Measurements from ENCODE around the gene TTLL3.

- TF ChIP-seq CTCF (IDR thresholded peaks at IDR 0.05): no peak
- TF ChIP-seq POLR2A (IDR thresholded peaks at IDR 0.05): no peak
These were observed 28.5 kb upstream of the TTLL3 start for GRCh38 chr3:9781551-9781950.

Data from body of pancreas (tissue), 4 donors.